Sigmoid colon (tissue), 7 donors: ENCODE data around the gene HVCN1. TPM values are rescaled to one million over a fixed set of nuclear protein-coding genes. Genes with fewer than 3 reads are reported as not detected.

Source experiments
- DNase-seq: peaks from one replicate; pipeline ENCODE4 v3.0.0-alpha.2; 2019
- H3K27ac ChIP-seq, 4 donors: fragments of 200-600 bp; sonication (generic); one replicate each; pipeline ENCODE4 v1.5.1; 2016 to 2019; ENCODE audit warnings: mild to moderate bottlenecking in 1 of 4
- H3K27me3 ChIP-seq, 3 donors: fragments of 200-600 bp; sonication (generic); one replicate each; pipeline ENCODE4 v1.5.1; 2019; ENCODE audit warnings: mild to moderate bottlenecking in 1 of 3
- H3K36me3 ChIP-seq, 4 donors: fragments of 200-600 bp; sonication (generic); one replicate each; pipeline ENCODE4 v1.5.1; 2016 to 2019
- H3K4me1 ChIP-seq, 4 donors: fragments of 200-600 bp; sonication (generic); one replicate each; pipeline ENCODE4 v1.5.1; 2017 to 2019
- H3K4me3 ChIP-seq, 4 donors: fragments of 200-600 bp; sonication (generic); one replicate each; pipeline ENCODE4 v1.5.1; 2017 to 2019; ENCODE audit warnings: mild to moderate bottlenecking in 2 of 4, moderate library complexity in 1 of 4
- H3K9me3 ChIP-seq, 4 donors: fragments of 200-600 bp in 3 of 4; sonication (generic) in 3 of 4; one replicate each; pipeline versions ENCODE4 v1.5.1 to v1.6.1; 2013 to 2019
- EP300 ChIP-seq, 4 donors: sonication (generic); formaldehyde crosslinking; IDR thresholded peaks; one replicate each; pipeline ENCODE4 v1.6.1; 2017; ENCODE audit warnings: antibody characterized with exemption in 4 of 4
- POLR2A ChIP-seq, 2 donors: fragments of 450-650 bp; IDR thresholded peaks; one replicate each; pipeline ENCODE4 v1.6.1; 2016; ENCODE audit warnings: antibody characterized with exemption in 2 of 2, mild to moderate bottlenecking in 2 of 2, moderate library complexity in 2 of 2
- POLR2AphosphoS5 ChIP-seq, 4 donors: sonication (generic); formaldehyde crosslinking; IDR thresholded peaks; one replicate each; pipeline ENCODE4 v1.6.1; 2017; ENCODE audit warnings: antibody characterized with exemption in 4 of 4
- WGBS, 2 donors: extraction: QIAGEN DNeasy Blood & Tissue Kit; methylation state at CpG; one replicate each; pipeline ENCODE4 v1.1.7; 2013; 5-methylcytosine and 5-hydroxymethylcytosine counted together
- intact Hi-C: fragments of 100-400 bp; cut with DNase I; formaldehyde crosslinking; loops from one replicate; pipeline ENCODE4 v1.15.1; 2023
- polyA plus RNA-seq, 3 donors: library from polyadenylated mRNA; stranded (reverse); fragments of 200-250 nt; gene quantifications; one replicate each; pipeline ENCODE4 v1.2.3, GENCODE V29; 2013
- total RNA-seq, 4 donors: library from RNA; depleted of rRNA; stranded (reverse); fragments of >200 nt; gene quantifications; one replicate each; pipeline ENCODE4 v1.1.0, GENCODE V29; 2016
- TF ChIP-seq, protein P1 (sequence below), 4 experiments: fragments of 450-650 bp in 3 of 4; fragments of 200-600 bp in 1 of 4; IDR thresholded peaks; one replicate each; pipeline ENCODE4 v1.5.1; 2016 to 2019; ENCODE audit warnings: antibody characterized with exemption in 4 of 4, mild to moderate bottlenecking in 3 of 4, moderate library complexity in 2 of 4
- donor health status: healthy with polysubstance abuse.
- donor health status: Bipolar disorder and iron deficiency.
- donor health status: healthy.

Gene HVCN1
- total and polyA plus RNA-seq, 7 donors: 1.8 to 26.3 (median 5.7) TPM

DNA sequence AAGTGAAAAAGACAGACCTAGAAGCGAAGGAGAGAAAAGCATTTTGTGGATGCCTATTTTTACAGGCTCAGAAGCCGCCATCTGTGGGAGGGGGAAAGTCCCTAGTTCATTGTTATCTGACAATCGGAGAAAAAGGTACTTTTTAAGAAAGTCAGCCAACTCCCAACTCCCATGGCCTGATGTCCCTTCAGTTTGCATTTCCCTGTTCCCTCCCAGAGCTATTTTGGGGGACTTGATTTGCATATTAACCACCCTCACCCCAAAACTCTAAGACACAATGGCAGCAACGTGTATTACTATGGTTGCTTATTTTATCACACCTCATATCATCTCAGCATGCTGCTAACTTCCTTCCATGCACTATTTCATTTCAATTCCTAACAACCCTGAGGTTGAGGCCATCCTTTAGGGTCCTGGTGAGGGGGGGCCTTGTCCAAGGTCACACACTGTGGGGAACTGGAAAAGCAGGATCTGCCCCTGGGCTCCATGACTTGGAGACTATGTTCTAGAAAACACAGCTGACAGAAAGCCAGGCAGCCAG is 18.7 kb downstream of the HVCN1 start:
- TF ChIP-seq POLR2AphosphoS5 (IDR thresholded peaks at IDR 0.05) (no peak), POLR2A (IDR thresholded peaks at IDR 0.05) (no peak), EP300 (IDR thresholded peaks at IDR 0.05) (no peak)
- TF ChIP-seq, protein P1, sequence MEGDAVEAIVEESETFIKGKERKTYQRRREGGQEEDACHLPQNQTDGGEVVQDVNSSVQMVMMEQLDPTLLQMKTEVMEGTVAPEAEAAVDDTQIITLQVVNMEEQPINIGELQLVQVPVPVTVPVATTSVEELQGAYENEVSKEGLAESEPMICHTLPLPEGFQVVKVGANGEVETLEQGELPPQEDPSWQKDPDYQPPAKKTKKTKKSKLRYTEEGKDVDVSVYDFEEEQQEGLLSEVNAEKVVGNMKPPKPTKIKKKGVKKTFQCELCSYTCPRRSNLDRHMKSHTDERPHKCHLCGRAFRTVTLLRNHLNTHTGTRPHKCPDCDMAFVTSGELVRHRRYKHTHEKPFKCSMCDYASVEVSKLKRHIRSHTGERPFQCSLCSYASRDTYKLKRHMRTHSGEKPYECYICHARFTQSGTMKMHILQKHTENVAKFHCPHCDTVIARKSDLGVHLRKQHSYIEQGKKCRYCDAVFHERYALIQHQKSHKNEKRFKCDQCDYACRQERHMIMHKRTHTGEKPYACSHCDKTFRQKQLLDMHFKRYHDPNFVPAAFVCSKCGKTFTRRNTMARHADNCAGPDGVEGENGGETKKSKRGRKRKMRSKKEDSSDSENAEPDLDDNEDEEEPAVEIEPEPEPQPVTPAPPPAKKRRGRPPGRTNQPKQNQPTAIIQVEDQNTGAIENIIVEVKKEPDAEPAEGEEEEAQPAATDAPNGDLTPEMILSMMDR (IDR thresholded peaks at IDR 0.05): no peak
- intact Hi-C loops: no loop called here
- no peaks in the 10 kb centered on the region for H3K27me3 ChIP-seq
- H3K27ac ChIP-seq: no peak overlapping the region
- WGBS, 2 donors: 33 to 55% methylated on average over 4 of the region's 4 CpGs
- peaks cover 0 to 12% (median 5%) of the 10 kb centered on the region in 4 donors for H3K9me3 ChIP-seq
- no peak overlapping the region for H3K4me3 ChIP-seq
- no peaks in the 10 kb centered on the region for H3K4me1 ChIP-seq
- H3K36me3 ChIP-seq: no peaks in the 10 kb centered on the region
- no peak for DNase-seq

- H3K4me3 ChIP-seq: no peak overlapping the region
- H3K27ac ChIP-seq: no peak overlapping the region
- no peaks in the 10 kb centered on the region for H3K4me1 ChIP-seq
- no peak for DNase-seq
- WGBS, 2 donors: 42 to 49% methylated on average over 5 of the region's 5 CpGs
- intact Hi-C loops: no loop called here
- H3K9me3 ChIP-seq: peaks cover 0 to 15% (median 7%) of the 10 kb centered on the region in 4 donors
- TF ChIP-seq, protein P1 (IDR thresholded peaks at IDR 0.05): no peak
- TF ChIP-seq POLR2AphosphoS5 (IDR thresholded peaks at IDR 0.05): no peak
- TF ChIP-seq EP300 (IDR thresholded peaks at IDR 0.05): no peak
- no peak for TF ChIP-seq POLR2A (IDR thresholded peaks at IDR 0.05)
- no peaks in the 10 kb centered on the region for H3K36me3 ChIP-seq
- no peaks in the 10 kb centered on the region for H3K27me3 ChIP-seq
Observed at GRCh38 chr12:110669193-110669502, 19.8 kb downstream of the HVCN1 start.

DNA sequence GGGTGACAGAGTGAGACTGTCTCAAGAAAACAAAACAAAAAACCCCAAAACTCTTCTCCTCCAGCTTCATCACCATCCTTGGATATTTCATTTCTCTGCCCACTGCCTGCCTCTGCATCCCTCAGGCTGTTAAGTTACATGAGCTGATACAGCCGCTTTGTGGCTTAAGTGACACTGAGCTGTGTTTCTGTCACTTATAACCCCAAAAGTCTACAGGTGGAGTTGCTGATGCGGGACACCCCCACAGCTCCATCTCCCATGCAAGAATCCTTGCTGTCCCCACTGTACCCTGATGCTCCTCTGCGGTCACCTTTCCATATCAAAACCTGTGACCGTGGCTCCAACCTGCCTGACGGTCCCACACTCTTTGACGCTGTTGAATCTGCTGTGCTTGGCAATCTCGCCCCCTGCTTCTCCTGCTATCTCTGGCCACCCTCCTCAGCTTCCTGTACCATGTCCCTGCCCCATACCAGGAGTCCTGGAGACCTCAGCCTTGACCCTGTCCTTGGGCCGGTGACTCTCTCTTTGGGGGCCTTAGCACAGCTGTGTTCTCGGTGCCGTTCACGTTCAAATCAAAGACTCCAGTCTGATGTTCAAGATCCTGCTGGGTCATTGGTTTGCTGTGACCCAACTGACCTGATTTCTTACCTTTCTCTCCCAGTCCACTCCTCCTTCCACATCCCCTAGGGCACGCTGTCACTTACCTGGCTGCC is 20.3 kb downstream of the HVCN1 start:
- no peak overlapping the region for H3K27ac ChIP-seq
- no peak for DNase-seq
- no peaks in the 10 kb centered on the region for H3K27me3 ChIP-seq
- intact Hi-C loops: no loop called here
- no peaks in the 10 kb centered on the region for H3K4me1 ChIP-seq
- no peaks in the 10 kb centered on the region for H3K36me3 ChIP-seq
- 85 to 93% methylated on average over 12 of the region's 12 CpGs for WGBS, 2 donors
- peaks cover 0 to 15% (median 7%) of the 10 kb centered on the region in 4 donors for H3K9me3 ChIP-seq
- TF ChIP-seq, protein P1 (IDR thresholded peaks at IDR 0.05): no peak
- TF ChIP-seq EP300 (IDR thresholded peaks at IDR 0.05) (no peak), POLR2A (IDR thresholded peaks at IDR 0.05) (no peak), POLR2AphosphoS5 (IDR thresholded peaks at IDR 0.05) (no peak)
- no peak overlapping the region for H3K4me3 ChIP-seq

DNA sequence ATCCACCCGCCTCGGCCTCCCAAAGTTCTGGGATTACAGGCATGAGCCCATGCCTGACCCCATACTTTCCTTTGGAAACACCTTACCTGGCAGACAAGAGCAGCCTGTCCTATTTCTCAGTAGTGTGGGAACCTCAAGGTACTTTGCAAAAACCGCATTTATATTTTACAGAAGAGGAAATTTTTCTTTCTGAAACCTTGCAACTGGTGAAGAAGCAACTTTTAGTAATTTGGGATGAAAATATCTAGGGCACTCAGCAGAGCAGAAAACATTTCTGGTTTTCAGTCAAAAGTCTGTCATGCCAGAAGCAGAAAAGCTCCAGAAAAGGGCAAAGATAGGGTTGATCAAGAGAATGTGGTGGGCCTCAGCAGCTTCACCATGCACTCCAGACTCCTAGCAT is 21.2 kb downstream of the HVCN1 start:
- no peak overlapping the region for H3K27ac ChIP-seq
- H3K27me3 ChIP-seq: no peaks in the 10 kb centered on the region
- no peaks in the 10 kb centered on the region for H3K36me3 ChIP-seq
- peaks cover 0 to 15% (median 7%) of the 10 kb centered on the region in 4 donors for H3K9me3 ChIP-seq
- WGBS, 2 donors: 93% methylated on average over 3 of the region's 3 CpGs
- H3K4me3 ChIP-seq: no peak overlapping the region
- H3K4me1 ChIP-seq: no peaks in the 10 kb centered on the region
- intact Hi-C loops: no loop called here
- TF ChIP-seq EP300 (IDR thresholded peaks at IDR 0.05) (no peak), POLR2AphosphoS5 (IDR thresholded peaks at IDR 0.05) (no peak), POLR2A (IDR thresholded peaks at IDR 0.05) (no peak)
- TF ChIP-seq, protein P1 (IDR thresholded peaks at IDR 0.05): no peak
- DNase-seq: no peak
